HepG2 (cell line): ENCODE results near the gene HSP90AB1. TPM values are rescaled to one million over a fixed set of nuclear protein-coding genes. Genes with fewer than 3 reads are reported as not detected.

ENCODE experiments used
- ARNTL ChIP-seq: sonication (generic); formaldehyde crosslinking; IDR thresholded peaks from 2 replicates; pipeline ENCODE4 v1.4.0; 2020; ENCODE audit warnings: mild to moderate bottlenecking, missing genetic modification reagents
- GABPA ChIP-seq, 2 experiments: IDR thresholded peaks; 2 replicates each; pipeline ENCODE4 v1.6.1; 2011 to 2016; ENCODE audit warnings: low read depth in 2 of 2, low read length in 1 of 2, missing biosample characterization in 1 of 2, missing genetic modification characterization in 1 of 2
- GABPB1 ChIP-seq: IDR thresholded peaks from 2 replicates; pipeline ENCODE4 v1.6.1; 2016; ENCODE audit warnings: mild to moderate bottlenecking, missing genetic modification reagents, moderate library complexity, missing compliant biosample characterization
- GPN1 ChIP-seq: sonication (generic); formaldehyde crosslinking; IDR thresholded peaks from 2 replicates; pipeline ENCODE4 v1.5.1; 2020; ENCODE audit warnings: missing genetic modification reagents, borderline replicate concordance
- KDM5B ChIP-seq: sonication (generic); formaldehyde crosslinking; IDR thresholded peaks from 2 replicates; pipeline ENCODE4 v1.4.0; 2020; ENCODE audit warnings: missing genetic modification reagents, mild to moderate bottlenecking, borderline replicate concordance
- REL ChIP-seq: sonication (generic); formaldehyde crosslinking; conservative IDR thresholded peaks from 2 replicates; pipeline ENCODE4 v1.8.0; 2022; ENCODE audit warnings: mild to moderate bottlenecking, missing genetic modification reagents, moderate library complexity
- THYN1 ChIP-seq: sonication (generic); formaldehyde crosslinking; IDR thresholded peaks from 2 replicates; pipeline ENCODE4 v1.8.1; 2023; ENCODE audit warnings: low read depth, mild to moderate bottlenecking, moderate library complexity, missing genetic modification reagents, borderline replicate concordance
- ZNF33B ChIP-seq: sonication (generic); formaldehyde crosslinking; IDR thresholded peaks from 2 replicates; pipeline ENCODE4 v1.5.1; 2020; ENCODE audit warnings: mild to moderate bottlenecking, missing genetic modification reagents
- ZNF530 ChIP-seq: sonication (generic); formaldehyde crosslinking; IDR thresholded peaks from 2 replicates; pipeline ENCODE4 v1.5.0; 2020; ENCODE audit warnings: low read depth, mild to moderate bottlenecking, missing genetic modification reagents
- ZSCAN30 ChIP-seq: sonication (generic); formaldehyde crosslinking; IDR thresholded peaks from 2 replicates; pipeline ENCODE4 v1.5.0; 2020; ENCODE audit warnings: mild to moderate bottlenecking, missing genetic modification reagents
- polyA plus RNA-seq, 8 experiments: library from polyadenylated mRNA; depleted of rRNA in 3 of 8; stranded (reverse) in 7 of 8; unstranded in 1 of 8; fragments of >200 nt; fragmentation: Illumina TruSeq in 4 of 8; extraction: Trizol in 4 of 8; gene quantifications; 2 replicates each; pipeline versions ENCODE4 v1.2.1 to v1.2.3, GENCODE V29; 2011 to 2016; ENCODE audit warnings: low read depth in 4 of 8, missing spikeins in 1 of 8, mixed read lengths in 1 of 8; ENCODE audit not compliant: insufficient read depth in 1 of 8
- total RNA-seq, 5 experiments: library from RNA; depleted of rRNA; stranded (reverse); fragments of >200 nt; fragmentation: Illumina TruSeq; extraction: Trizol; gene quantifications; 2 replicates each; pipeline ENCODE4 v1.2.3, GENCODE V29; 2016; ENCODE audit warnings: low read depth in 1 of 5
- TF ChIP-seq, protein P1 (sequence below): sonication (generic); formaldehyde crosslinking; IDR thresholded peaks from 2 replicates; pipeline ENCODE4 v1.4.0; 2020; ENCODE audit warnings: mild to moderate bottlenecking, missing genetic modification reagents
- TF ChIP-seq, protein P2 (sequence below): sonication (generic); formaldehyde crosslinking; IDR thresholded peaks from 2 replicates; pipeline ENCODE4 v1.9.0; 2022; ENCODE audit warnings: low read depth, missing genetic modification reagents
- TF ChIP-seq, protein P3 (sequence below): sonication (generic); formaldehyde crosslinking; IDR thresholded peaks from 2 replicates; pipeline ENCODE4 v1.8.0; 2022; ENCODE audit warnings: mild to moderate bottlenecking, missing genetic modification reagents, borderline replicate concordance
- TF ChIP-seq, protein P4 (sequence below): sonication (generic); formaldehyde crosslinking; IDR thresholded peaks from 2 replicates; pipeline ENCODE4 v1.8.0; 2022; ENCODE audit warnings: mild to moderate bottlenecking, missing genetic modification reagents; ENCODE audit not compliant: insufficient replicate concordance

Gene HSP90AB1
- total and polyA plus RNA-seq, 2 of the 13 experiments (the other 11 are each of a cell fraction or from before 2014, with no cell fraction given), result 1,325 to 1,472 TPM

DNA sequence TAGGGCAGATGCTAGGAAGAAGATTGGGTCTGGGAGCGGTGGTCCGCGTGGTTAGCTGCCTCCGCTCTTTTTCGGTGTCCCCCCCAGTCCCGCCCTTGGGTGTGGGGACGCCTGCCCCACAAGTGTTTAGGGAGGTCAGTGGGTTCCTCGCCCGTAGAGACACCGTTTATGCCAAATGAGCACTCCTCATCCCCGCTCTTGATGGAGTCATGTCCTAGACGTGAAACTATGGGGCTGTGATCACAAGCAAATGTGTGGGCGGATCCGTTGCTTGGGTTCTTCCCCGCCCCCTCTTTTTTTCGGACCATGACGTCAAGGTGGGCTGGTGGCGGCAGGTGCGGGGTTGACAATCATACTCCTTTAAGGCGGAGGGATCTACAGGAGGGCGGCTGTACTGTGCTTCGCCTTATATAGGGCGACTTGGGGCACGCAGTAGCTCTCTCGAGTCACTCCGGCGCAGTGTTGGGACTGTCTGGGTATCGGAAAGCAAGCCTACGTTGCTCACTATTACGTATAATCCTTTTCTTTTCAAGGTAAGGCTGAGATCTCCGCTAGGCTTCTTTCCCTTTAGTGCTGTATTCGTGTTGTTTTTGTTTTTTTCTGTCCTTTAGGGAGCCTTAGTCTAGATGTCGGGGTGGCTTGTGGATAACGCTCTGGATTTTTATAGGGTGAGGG, at the start of gene HSP90AB1 (continued):
- TF ChIP-seq, protein P1, sequence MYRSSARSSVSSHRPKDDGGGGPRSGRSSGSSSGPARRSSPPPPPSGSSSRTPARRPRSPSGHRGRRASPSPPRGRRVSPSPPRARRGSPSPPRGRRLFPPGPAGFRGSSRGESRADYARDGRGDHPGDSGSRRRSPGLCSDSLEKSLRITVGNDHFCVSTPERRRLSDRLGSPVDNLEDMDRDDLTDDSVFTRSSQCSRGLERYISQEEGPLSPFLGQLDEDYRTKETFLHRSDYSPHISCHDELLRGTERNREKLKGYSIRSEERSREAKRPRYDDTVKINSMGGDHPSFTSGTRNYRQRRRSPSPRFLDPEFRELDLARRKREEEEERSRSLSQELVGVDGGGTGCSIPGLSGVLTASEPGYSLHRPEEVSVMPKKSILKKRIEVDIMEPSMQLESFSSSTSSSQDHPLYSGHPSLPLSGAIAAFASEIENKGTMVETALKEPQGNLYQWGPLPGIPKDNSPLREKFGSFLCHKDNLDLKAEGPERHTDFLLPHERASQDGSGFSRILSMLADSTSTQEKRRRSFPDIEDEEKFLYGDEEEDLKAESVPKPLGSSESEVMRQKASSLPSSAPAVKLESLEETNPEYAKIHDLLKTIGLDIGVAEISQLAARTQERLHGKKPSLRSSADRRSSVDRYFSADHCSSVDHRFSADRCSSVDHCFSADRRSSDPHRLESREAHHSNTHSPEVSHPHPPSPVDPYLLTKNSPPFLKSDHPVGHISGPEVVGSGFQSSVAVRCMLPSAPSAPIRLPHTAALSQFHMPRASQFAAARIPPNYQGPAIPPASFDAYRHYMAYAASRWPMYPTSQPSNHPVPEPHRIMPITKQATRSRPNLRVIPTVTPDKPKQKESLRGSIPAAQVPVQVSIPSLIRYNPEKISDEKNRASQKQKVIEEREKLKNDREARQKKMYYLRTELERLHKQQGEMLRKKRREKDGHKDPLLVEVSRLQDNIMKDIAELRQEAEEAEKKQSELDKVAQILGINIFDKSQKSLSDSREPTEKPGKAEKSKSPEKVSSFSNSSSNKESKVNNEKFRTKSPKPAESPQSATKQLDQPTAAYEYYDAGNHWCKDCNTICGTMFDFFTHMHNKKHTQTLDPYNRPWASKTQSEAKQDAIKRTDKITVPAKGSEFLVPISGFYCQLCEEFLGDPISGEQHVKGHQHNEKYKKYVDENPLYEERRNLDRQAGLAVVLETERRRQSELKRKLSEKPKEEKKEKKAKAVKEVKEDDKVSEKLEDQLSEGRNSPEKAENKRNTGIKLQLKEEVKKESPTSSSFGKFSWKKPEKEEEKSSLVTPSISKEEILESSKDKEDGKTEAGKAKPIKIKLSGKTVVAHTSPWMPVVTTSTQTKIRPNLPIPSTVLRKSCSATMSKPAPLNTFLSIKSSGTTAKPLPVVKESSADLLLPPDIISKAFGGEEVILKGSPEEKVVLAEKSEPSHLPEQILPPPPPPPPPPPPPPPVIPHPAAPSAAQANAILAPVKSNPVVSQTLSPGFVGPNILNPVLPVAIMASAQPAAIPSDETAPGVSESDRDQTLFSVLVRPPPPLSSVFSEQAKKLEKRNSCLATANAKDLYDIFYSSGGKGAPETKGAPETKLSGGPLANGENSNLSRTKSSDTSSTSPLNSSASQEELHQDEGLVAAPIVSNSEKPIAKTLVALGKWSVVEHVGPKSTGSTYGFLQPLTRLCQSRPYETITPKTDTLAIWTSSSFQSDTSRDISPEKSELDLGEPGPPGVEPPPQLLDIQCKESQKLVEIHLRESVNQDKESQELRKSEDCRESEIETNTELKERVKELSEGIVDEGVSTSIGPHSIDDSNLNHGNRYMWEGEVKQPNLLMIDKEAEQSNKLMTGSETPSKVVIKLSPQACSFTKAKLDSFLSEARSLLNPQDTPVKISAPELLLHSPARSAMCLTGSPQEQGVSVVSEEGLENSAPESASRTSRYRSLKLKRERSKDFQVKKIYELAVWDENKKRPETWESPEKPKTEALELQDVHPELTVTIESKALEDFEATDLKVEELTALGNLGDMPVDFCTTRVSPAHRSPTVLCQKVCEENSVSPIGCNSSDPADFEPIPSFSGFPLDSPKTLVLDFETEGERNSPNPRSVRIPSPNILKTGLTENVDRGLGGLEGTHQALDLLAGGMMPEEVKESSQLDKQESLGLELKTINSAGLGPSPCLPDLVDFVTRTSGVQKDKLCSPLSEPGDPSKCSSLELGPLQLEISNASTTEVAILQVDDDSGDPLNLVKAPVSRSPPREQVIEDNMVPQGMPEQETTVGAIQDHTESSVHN (CRISPR knock-in tag), result peak; percentile 53; the same call in 1 of the 2 replicates
- TF ChIP-seq ZNF530 (CRISPR knock-in tag), result 0 out of 2 replicates have a peak, but pooled peaks have one; percentile 28
- TF ChIP-seq THYN1 (CRISPR knock-in tag), result no peak
- no peak for TF ChIP-seq KDM5B (CRISPR knock-in tag)
- no peak; the same call in 1 of the 2 replicates for TF ChIP-seq ZNF33B
- TF ChIP-seq, protein P2, sequence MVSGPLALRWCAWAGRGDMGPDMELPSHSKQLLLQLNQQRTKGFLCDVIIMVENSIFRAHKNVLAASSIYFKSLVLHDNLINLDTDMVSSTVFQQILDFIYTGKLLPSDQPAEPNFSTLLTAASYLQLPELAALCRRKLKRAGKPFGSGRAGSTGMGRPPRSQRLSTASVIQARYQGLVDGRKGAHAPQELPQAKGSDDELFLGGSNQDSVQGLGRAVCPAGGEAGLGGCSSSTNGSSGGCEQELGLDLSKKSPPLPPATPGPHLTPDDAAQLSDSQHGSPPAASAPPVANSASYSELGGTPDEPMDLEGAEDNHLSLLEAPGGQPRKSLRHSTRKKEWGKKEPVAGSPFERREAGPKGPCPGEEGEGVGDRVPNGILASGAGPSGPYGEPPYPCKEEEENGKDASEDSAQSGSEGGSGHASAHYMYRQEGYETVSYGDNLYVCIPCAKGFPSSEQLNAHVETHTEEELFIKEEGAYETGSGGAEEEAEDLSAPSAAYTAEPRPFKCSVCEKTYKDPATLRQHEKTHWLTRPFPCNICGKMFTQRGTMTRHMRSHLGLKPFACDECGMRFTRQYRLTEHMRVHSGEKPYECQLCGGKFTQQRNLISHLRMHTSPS (CRISPR knock-in tag), result no peak
- TF ChIP-seq ZSCAN30, result no peak; the same call in 1 of the 2 replicates
- peak; percentile 60 for TF ChIP-seq ARNTL (CRISPR knock-in tag)
- TF ChIP-seq REL (CRISPR knock-in tag), result peak; percentile 92; the same call in 1 of the 2 replicates
- no peak for TF ChIP-seq GABPA (IDR thresholded peaks at IDR 0.05; ENCODE audit: low read depth, low read length)
- TF ChIP-seq GABPA (CRISPR knock-in tag; IDR thresholded peaks at IDR 0.05; ENCODE audit: low read depth), result peak; percentile 59
- TF ChIP-seq, protein P3, sequence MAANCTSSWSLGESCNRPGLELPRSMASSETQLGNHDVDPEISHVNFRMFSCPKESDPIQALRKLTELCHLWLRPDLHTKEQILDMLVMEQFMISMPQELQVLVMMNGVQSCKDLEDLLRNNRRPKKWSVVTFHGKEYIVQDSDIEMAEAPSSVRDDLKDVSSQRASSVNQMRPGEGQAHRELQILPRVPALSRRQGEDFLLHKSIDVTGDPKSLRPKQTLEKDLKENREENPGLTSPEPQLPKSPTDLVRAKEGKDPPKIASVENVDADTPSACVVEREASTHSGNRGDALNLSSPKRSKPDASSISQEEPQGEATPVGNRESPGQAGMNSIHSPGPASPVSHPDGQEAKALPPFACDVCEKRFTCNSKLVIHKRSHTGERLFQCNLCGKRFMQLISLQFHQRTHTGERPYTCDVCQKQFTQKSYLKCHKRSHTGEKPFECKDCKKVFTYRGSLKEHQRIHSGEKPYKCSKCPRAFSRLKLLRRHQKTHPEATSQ (CRISPR knock-in tag), result peak; percentile 11; the same call in 1 of the 2 replicates
- TF ChIP-seq GPN1 (CRISPR knock-in tag), result no peak
- 0 out of 2 replicates have a peak, but pooled peaks have one; percentile 15 for TF ChIP-seq GABPB1 (CRISPR knock-in tag)
- TF ChIP-seq, protein P4, sequence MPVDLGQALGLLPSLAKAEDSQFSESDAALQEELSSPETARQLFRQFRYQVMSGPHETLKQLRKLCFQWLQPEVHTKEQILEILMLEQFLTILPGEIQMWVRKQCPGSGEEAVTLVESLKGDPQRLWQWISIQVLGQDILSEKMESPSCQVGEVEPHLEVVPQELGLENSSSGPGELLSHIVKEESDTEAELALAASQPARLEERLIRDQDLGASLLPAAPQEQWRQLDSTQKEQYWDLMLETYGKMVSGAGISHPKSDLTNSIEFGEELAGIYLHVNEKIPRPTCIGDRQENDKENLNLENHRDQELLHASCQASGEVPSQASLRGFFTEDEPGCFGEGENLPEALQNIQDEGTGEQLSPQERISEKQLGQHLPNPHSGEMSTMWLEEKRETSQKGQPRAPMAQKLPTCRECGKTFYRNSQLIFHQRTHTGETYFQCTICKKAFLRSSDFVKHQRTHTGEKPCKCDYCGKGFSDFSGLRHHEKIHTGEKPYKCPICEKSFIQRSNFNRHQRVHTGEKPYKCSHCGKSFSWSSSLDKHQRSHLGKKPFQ (CRISPR knock-in tag), result no peak
